Esophagus squamous epithelium (tissue), 4 donors: Measurements from ENCODE around the gene PSME3IP1.

ENCODE experiments used
- POLR2A ChIP-seq, 4 donors: fragments of 450-650 bp; IDR thresholded peaks; one replicate each; pipeline ENCODE4 v1.6.1; 2017; ENCODE audit warnings: antibody characterized with exemption in 4 of 4, mild to moderate bottlenecking in 4 of 4, moderate library complexity in 3 of 4
- TF ChIP-seq, protein P1 (sequence below), 6 experiments: fragments of 450-650 bp in 4 of 6; fragments of 200-600 bp in 2 of 6; sonication (generic) in 2 of 6; IDR thresholded peaks; one replicate each; pipeline ENCODE4 v1.5.1; 2016 to 2019; ENCODE audit warnings: antibody characterized with exemption in 6 of 6, mild to moderate bottlenecking in 4 of 6, moderate library complexity in 4 of 6

DNA sequence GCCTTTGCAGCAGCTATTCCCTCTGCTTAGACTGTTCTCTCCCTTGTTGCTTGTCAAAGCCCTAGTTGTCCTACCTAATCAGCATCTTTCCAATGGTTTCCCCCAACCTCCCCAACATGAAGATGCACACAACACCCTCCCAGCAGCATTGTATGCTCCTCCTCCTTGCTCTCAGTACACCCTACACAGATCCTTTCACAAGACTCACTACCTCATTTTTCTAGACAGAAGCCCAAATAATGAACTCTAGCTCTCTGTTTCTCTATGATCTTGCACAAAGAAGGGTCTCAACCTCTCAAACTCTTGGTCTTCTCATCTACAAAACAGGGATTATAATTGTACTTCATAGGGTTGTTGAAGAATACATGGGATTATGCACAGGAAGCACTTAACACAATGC, 19.4 kb downstream of the PSME3IP1 start:
- TF ChIP-seq, protein P1, sequence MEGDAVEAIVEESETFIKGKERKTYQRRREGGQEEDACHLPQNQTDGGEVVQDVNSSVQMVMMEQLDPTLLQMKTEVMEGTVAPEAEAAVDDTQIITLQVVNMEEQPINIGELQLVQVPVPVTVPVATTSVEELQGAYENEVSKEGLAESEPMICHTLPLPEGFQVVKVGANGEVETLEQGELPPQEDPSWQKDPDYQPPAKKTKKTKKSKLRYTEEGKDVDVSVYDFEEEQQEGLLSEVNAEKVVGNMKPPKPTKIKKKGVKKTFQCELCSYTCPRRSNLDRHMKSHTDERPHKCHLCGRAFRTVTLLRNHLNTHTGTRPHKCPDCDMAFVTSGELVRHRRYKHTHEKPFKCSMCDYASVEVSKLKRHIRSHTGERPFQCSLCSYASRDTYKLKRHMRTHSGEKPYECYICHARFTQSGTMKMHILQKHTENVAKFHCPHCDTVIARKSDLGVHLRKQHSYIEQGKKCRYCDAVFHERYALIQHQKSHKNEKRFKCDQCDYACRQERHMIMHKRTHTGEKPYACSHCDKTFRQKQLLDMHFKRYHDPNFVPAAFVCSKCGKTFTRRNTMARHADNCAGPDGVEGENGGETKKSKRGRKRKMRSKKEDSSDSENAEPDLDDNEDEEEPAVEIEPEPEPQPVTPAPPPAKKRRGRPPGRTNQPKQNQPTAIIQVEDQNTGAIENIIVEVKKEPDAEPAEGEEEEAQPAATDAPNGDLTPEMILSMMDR (IDR thresholded peaks at IDR 0.05): no peak
- no peak for TF ChIP-seq POLR2A (IDR thresholded peaks at IDR 0.05)
